C4-2B (cell line): ENCODE measurements around the gene RGS7.

Source experiments
- H3K27ac ChIP-seq: fragments of 450-650 bp; 2 replicates; pipeline ENCODE4 v1.5.1; 2017
- CTCF ChIP-seq: fragments of 450-650 bp; conservative IDR thresholded peaks from 2 replicates; pipeline ENCODE4 v1.5.1; 2017; ENCODE audit warnings: mild to moderate bottlenecking
- ZFX ChIP-seq: fragments of 450-650 bp; IDR thresholded peaks from 2 replicates; pipeline ENCODE4 v1.6.1; 2017

The RGS7 gene

GRCh38 chr1:241118049-241118448, 239.0 kb downstream of the RGS7 start:
- TF ChIP-seq ZFX (no peak), CTCF (no peak)
- no peak overlapping the region for H3K27ac ChIP-seq

- H3K27ac ChIP-seq, result no peak overlapping the region
- no peak for TF ChIP-seq CTCF
- TF ChIP-seq ZFX, result no peak
These were observed 241.2 kb downstream of the RGS7 start for GRCh38 chr1:241115784-241116183.

GRCh38 chr1:241114699-241115233, 242.2 kb downstream of the RGS7 start:
- TF ChIP-seq CTCF (no peak), ZFX (no peak)
- no peak overlapping the region for H3K27ac ChIP-seq

- no peak overlapping the region for H3K27ac ChIP-seq
- TF ChIP-seq ZFX (no peak), CTCF (no peak)
These were observed 243.4 kb downstream of the RGS7 start for GRCh38 chr1:241113557-241113956.

GRCh38 chr1:241109039-241109438, 248.0 kb downstream of the RGS7 start:
- no peak overlapping the region for H3K27ac ChIP-seq

GRCh38 chr1:241105147-241105546, 251.9 kb downstream of the RGS7 start:
- TF ChIP-seq CTCF (no peak), ZFX (no peak)
- no peak overlapping the region for H3K27ac ChIP-seq

More at GRCh38 chr1:241109039-241109438, 248.0 kb downstream of the RGS7 start:
- no peak for TF ChIP-seq ZFX
- no peak for TF ChIP-seq CTCF

GRCh38 chr1:241102664-241103063, 254.3 kb downstream of the RGS7 start:
- TF ChIP-seq ZFX (no peak), CTCF (no peak)
- H3K27ac ChIP-seq, result no peak overlapping the region
